GM21526 (cell line): Measurements from ENCODE around the gene TBX6.

Experiments
- ATAC-seq: cut with Tn5 transposase; IDR thresholded peaks from one replicate; pipeline ENCODE4 v1.9.1; 2021; ENCODE audit warnings: moderate library complexity; ENCODE audit not compliant: unreplicated experiment, low FRiP score

TBX6 gene

DNA sequence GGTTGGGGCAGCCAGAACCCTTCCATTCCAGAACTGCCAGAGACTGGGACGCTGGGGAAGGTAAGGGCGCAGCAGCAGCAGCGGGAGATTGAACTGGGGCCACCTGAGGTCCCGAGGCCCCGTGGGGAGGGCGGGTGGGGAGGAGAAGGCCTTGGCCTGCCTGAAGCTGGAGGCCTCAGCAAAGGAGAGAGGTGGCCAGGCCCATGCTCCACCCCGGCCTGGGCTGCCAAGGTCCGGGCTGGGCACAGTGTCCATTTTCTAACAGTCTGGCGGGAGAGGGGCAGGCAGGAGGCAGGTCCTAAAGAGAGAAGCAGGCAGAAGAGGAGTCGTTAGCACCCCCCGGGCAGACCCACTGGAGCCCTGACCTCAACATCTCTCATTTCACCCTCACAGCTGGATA is 22.7 kb upstream of the TBX6 start:
- no peak for ATAC-seq

GRCh38 chr16:30113711-30114333 is 22.1 kb upstream of the TBX6 start:
- no peak for ATAC-seq

DNA sequence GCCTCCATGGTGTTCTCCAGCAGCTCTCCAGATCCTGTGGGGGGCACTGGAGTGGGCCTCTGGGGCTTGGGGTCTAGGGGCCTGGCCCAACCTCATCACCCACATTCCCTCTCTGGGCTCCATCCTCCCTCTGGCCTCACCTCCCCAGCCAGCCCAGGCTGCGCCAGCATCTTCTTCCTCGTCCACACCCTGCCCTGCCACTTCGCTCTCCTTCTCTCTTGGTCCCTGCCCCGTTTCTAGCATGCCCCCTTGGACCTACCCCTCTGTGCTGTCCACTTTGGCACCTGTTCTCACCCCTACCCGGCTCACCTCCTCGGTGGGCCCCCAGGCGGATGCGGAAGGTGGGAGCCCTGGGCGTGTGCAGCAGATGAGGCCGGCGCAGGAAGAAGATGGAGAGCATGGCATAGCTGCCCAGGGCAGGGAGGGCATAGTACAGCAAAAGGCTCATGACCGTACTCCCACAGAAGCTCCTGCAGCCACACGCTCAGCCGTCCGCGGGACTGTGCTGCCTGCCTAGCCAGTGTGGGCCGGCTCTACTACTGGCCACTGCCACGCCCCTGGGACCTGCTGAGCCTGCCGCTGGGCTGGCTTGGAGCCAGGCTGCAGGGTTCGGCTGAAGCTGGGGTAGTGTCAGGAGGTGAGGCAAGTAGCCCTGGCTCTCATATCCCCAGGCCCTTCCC is 21.4 kb upstream of the TBX6 start, which contains the start of gene GDPD3:
TSS of gene GDPD3 (minus strand) at position 507 of the 680 bp plus-strand sequence. CDS start at position 448, 59 bp downstream.
- no peak for ATAC-seq

DNA sequence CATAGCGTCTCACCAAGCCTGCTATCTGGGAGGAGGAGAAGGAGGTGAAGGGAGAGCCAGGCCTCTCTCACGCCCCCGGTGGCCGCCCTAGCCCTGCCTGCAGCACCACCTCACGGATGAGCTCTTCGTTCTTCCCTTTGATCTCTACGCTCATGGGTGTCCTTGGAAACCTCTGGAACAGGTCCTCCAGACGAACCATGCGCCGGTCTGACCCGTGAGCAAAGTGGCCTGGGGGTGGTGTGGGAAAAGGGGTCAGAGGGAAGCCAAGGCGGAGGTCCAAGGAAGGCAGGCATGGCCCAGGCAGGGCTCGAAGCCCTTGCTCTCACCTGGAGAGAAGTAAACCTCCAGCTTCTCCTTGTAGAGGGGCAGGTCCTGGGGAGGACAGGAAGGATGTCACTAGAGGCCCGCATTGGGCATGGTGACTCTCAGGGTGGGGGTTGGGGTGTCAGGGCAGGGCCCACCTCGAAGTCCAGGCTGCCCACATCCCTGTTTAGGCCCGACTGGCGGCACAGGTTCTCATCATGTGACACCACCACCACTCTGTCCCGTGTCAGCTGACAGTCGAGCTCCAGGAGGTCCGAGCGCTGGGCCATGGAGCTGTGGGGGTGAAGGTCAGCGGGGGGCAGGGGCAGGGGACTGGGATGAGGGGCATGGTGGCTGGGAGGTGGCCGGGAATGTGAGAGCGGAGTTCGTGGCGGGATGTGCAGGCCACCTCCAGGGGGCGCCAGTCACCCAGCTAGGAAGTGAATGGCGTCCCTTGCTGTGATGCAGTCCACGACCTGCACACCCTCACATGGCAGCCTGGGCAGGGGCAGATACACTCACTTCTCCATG is 20.7 kb upstream of the TBX6 start:
- no peak for ATAC-seq

GRCh38 chr16:30110661-30111060 is 18.9 kb upstream of the TBX6 start:
- no peak for ATAC-seq

DNA sequence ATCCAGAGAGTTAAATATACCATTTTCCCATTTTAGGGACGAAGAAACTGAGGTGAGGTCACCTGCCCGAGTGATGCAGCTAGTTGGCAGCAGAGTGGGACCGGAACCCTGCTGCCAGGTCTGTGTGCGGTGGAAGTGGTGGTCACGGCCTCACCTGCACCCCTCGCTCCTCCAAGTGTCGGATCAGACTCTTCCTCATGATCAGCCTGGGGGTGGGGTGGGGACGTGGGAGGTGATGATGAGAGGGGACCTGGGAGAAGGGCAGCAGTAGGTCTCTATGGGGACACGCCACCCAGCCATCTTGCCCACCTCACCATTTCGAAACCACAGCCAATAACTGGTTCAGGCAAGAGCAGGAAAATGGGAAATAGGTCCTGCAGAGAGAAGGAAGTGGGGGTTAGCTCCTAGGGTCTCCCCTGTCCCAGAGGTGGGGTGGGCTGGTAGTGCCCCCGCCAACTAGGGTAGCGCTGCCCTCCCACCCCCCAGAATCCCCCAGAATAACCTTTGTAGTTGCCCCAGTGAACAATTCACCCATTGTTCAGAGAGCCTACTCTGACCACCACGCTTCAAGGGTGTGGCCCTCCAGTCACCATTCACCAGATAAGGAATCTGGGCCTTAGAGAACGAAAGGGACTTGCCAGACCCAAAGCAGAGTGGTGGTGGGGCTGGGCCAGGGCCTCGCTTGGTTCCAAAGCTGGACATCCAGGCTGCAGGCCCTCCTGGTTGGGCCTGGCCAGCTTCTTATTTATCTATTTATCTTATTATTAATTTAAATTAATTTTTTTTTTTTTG is 16.5 kb upstream of the TBX6 start:
- ATAC-seq = no peak

DNA sequence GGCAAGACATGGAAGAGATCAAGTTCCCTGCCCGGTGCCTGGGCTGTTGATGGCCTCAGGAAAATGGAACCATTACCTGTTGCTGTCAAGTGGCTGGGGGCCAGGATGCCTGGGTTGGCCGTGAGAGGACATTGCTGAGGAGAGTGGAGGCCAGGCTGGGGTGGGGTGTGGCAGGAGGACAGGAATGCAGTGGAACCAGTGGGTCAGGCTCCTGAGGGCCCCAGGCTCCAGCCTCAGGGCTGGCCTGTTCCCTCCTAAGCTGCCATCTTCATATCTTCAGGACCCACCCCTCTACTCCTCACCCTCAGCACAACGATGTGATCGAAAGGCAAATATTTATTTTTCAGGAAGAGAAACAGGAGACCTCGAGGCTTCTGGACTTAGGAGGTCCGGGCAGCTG is 12.8 kb upstream of the TBX6 start:
- no peak for ATAC-seq

- ATAC-seq = no peak
Measured at GRCh38 chr16:30104090-30104489, 12.4 kb upstream of the TBX6 start.

DNA sequence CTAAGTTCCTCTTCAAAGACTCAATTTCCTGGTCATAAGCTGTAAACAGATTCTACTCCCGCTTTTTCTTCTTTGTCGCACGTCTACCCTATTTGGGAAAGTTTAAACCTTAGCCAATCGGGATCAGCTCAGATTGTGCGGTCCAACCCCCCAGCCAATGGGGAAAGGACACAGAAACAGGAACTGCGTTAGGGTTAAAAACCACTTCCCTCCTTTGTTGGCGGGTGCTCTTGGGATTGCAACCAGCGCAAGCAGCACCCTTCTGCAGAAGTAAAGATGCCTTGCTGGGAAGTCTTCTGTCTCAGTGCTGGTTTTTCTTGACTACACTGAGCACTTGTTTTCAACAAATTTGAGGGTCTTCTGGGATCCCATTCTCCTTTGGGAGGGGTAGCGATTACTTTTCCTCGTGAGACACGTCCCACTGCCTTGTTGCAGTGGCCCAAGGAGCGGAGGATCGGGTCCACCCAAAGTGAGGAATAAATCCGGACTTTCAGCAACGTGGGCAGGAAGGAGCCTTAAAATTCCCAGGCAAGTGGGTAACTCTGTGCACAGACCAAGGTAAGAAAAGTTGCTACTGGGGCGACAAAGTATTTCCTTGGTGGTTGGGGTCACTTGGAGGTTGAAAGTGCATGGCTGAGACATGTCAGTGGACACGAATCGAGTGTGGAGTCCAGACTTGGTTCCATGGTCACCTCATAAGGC is 5.3 kb upstream of the TBX6 start:
- no peak for ATAC-seq

DNA sequence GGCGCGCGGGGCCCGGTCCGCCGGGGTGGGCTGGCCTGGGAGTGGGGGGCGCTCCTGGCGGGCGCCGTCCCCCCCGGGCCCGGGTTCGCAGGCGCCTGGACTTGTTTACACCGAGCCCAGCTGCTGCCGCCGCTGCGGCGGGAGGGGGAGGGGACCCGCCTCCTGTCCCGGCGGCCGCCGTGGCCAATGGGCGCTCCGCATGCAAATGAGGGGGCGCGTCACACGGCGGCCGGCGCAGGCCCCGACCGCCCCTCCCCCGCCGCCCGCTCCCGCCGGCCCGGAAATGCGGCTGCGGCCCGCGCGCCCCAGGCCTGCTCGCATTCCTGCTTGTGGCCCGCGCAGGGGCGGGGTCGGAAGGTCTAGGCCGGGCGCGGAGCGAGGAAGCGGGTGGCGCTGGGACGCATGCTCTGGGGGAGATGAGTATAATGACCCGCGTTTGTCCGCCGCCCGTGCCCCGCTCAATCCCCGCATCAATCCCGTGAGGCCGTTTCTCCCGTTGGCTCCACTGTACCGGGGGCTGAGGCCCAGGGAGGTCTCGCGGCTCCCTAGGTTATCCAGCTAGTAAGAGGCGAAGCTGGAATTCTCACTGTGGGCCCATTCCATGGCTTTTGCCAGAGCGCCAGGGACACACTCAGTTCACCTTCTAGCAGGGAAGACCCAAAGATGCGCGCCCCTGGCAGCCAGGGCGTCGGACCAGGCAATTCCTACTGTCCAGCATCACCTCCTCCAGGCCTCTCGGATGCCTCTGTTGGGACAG is 4.6 kb upstream of the TBX6 start, which contains the start of gene YPEL3:
TSS of gene YPEL3 (minus strand) at position 109 of the 757 bp plus-strand sequence. CDS start 731 bp downstream, outside the sequence.
- ATAC-seq = no peak

GRCh38 chr16:30095166-30096078 is 3.7 kb upstream of the TBX6 start:
- no peak for ATAC-seq

DNA sequence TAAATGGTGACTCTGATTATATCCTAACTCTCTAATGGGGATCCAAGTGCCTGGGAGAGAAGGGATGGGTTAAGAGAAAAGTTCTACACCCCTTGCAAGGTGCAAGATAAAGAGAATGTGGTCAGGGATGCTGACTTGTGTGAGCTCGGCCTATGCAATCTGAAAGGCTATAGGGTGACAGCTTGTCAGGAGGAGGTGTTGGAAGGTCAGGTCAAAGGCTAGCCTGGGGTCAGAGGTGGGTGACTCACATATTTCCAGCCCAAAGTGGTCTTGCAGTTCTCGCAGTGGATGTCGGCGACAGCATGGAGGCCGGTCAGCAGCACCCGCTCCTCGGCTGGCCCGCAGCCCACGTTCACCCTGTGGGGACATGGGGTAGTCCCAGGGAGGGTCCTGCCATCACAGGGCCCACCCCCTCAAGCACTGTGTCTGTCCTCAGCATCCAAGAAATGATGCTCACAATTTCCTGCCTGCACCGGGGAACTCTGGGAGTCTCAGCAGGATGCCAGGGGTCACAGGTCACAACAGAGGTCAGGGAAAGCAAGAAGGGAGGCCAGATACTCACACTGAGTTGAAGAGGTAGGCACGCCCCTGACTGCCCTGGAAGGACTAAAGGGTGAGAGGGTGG is 2.9 kb upstream of the TBX6 start:
- no peak for ATAC-seq

GRCh38 chr16:30092373-30093010 is 768 bp upstream of the TBX6 start:
- peak; percentile 46 for ATAC-seq

DNA sequence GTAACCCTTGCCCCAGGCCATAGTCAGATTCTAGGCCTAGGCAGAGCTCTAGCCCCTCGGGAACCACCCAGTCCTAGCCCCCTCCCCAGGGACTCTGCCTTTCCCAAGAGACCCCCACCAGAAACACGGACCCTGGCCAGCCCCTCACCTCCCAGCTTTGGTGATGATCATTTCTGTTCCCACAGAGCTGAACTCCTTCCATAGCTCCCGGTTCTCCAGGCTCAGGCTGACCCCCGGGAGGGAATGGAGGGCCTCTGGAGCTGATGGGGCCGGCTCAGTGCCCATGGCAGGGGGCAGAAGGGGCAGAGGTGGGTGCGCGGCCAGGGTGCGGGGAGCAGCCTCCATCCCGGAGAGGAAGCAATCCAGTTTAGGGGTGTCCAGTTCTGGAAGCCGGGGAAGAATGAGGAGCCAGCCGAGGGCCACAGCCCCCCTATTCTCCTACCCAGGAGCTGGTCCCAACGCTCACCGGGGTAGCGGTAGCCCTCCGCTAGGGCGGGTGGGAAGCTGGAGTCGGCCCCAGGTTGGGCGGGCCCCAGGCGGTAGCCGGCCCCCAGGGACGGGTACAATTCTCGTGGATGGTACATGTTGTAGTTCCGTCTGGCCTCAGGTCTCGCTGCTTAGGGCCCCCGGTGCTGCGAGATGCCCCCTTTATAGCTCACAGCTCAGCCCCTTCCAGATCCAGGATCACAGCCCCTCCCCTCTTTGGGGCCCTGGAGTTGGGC is 953 bp downstream of the TBX6 start:
- ATAC-seq = no peak

GRCh38 chr16:30088832-30089624 is 2.7 kb downstream of the TBX6 start:
- no peak for ATAC-seq
